SK-N-SH (cell line): Measurements from ENCODE around the gene TTC21A. TPM values are rescaled to one million over a fixed set of nuclear protein-coding genes. Genes with fewer than 3 reads are reported as not detected.

Experiments used
- CTCF ChIA-PET: fragments of 300-600, 350-600 bp; formaldehyde crosslinking; extraction: SDS; loops from one replicate; lab custom pipeline; 2021; lab: Yijun Ruan, JAX
- POLR2A ChIA-PET: fragments of 350-600 bp; sonication (Branson Sonifier 250); formaldehyde crosslinking; extraction: SDS; loops from one replicate; lab custom pipeline; 2020; ENCODE audit warnings: antibody characterized with exemption, inconsistent platforms; lab: Yijun Ruan, JAX
- DNase-seq: peaks from one replicate; pipeline ENCODE4 v3.0.0; 2012
- H2AFZ ChIP-seq: fragments of 200-600 bp; sonication (generic); 2 replicates; pipeline ENCODE4 v1.8.1; 2016; ENCODE audit warnings: antibody characterized with exemption, mild to moderate bottlenecking, low read depth
- H3F3A ChIP-seq: fragments of 200-600 bp; sonication (generic); replicated peaks from 2 replicates; pipeline ENCODE3; 2016; ENCODE audit warnings: antibody characterized with exemption, mild to moderate bottlenecking; ENCODE audit not compliant: insufficient read depth
- H3K27ac ChIP-seq, 2 experiments: fragments of 200-500 bp in 1 of 2; fragments of 200-600 bp in 1 of 2; sonication (Bioruptor generic) in 1 of 2; sonication (generic), shearing (Covaris generic) in 1 of 2; 2 replicates each; pipeline versions ENCODE4 v1.5.1 to v1.6.1; 2014 to 2016; ENCODE audit warnings: low read depth in 2 of 2, inconsistent platforms in 1 of 2, low read length in 1 of 2, mild to moderate bottlenecking in 1 of 2, mixed read lengths in 1 of 2
- H3K27me3 ChIP-seq: fragments of 200-600 bp; sonication (generic), shearing (Covaris generic); 2 replicates; pipeline ENCODE4 v1.6.1; 2016; ENCODE audit warnings: mixed run types; ENCODE audit not compliant: insufficient read depth
- H3K36me3 ChIP-seq, 2 experiments: fragments of 200-500 bp in 1 of 2; fragments of 200-600 bp in 1 of 2; sonication (Bioruptor generic) in 1 of 2; sonication (generic) in 1 of 2; replicated peaks in 1 of 2; 2 replicates each; pipeline versions ENCODE3 to v1.5.1; 2014 to 2016; ENCODE audit warnings: low read length in 1 of 2, mild to moderate bottlenecking in 1 of 2; ENCODE audit not compliant: insufficient read depth in 2 of 2, control insufficient read depth in 1 of 2
- H3K4me1 ChIP-seq, 2 experiments: fragments of 200-500 bp in 1 of 2; fragments of 200-600 bp in 1 of 2; sonication (Bioruptor generic) in 1 of 2; sonication (generic), shearing (Covaris generic) in 1 of 2; 2 replicates each; pipeline versions ENCODE4 v1.5.1 to v1.6.1; 2014 to 2016; ENCODE audit warnings: low read depth in 1 of 2, low read length in 1 of 2, mixed run types in 1 of 2; ENCODE audit not compliant: insufficient read depth in 2 of 2, control insufficient read depth in 1 of 2
- H3K4me2 ChIP-seq: fragments of 200-600 bp; sonication (generic), shearing (Covaris generic); 2 replicates; pipeline ENCODE4 v1.6.1; 2017; ENCODE audit warnings: mixed run types
- H3K4me3 ChIP-seq, 2 experiments: fragments of 200-500 bp in 1 of 2; fragments of 200-600 bp in 1 of 2; sonication (Bioruptor generic) in 1 of 2; sonication (generic), shearing (Covaris generic) in 1 of 2; 2 replicates each; pipeline versions ENCODE4 v1.5.1 to v1.8.1; 2014 to 2016; ENCODE audit warnings: low read depth in 2 of 2, inconsistent platforms in 1 of 2, low read length in 1 of 2, mild to moderate bottlenecking in 1 of 2, mixed read lengths in 1 of 2, moderate library complexity in 1 of 2
- H3K79me2 ChIP-seq: fragments of 200-600 bp; sonication (generic); 2 replicates; pipeline ENCODE4 v1.8.1; 2017; ENCODE audit warnings: mild to moderate bottlenecking; ENCODE audit not compliant: insufficient read depth
- H3K9ac ChIP-seq: fragments of 200-600 bp; sonication (generic); 2 replicates; pipeline ENCODE4 v1.6.1; 2017; ENCODE audit warnings: mixed run types
- H3K9me2 ChIP-seq: fragments of 200-600 bp; sonication (generic); 2 replicates; pipeline ENCODE4 v1.6.1; 2017; ENCODE audit warnings: mixed run types
- H3K9me3 ChIP-seq: fragments of 200-600 bp; sonication (generic); 2 replicates; pipeline ENCODE4 v1.6.1; 2017; ENCODE audit warnings: mixed run types, mild to moderate bottlenecking, moderate library complexity
- H4K20me1 ChIP-seq: fragments of 200-600 bp; sonication (generic); 2 replicates; pipeline ENCODE4 v1.6.1; 2017; ENCODE audit warnings: mild to moderate bottlenecking, mixed run types; ENCODE audit not compliant: insufficient read depth
- CTCF ChIP-seq: fragments of 200-600 bp; sonication (generic); IDR thresholded peaks from 2 replicates; pipeline ENCODE4 v1.6.1; 2017; ENCODE audit warnings: antibody characterized with exemption, mild to moderate bottlenecking, moderate library complexity
- GATA2 ChIP-seq: sonication (generic); formaldehyde crosslinking; IDR thresholded peaks from 2 replicates; pipeline ENCODE4 v1.5.0; 2020; ENCODE audit warnings: mild to moderate bottlenecking, missing genetic modification reagents
- MEF2A ChIP-seq: IDR thresholded peaks from 2 replicates; pipeline ENCODE4 v1.4.0; 2012; ENCODE audit warnings: low read depth, borderline replicate concordance
- NRF1 ChIP-seq: IDR thresholded peaks from 2 replicates; pipeline ENCODE4 v1.6.1; 2012; ENCODE audit warnings: low read depth, mild to moderate bottlenecking, low read length
- RCOR1 ChIP-seq: fragments of 150-350 bp; IDR thresholded peaks from 2 replicates; pipeline ENCODE4 v1.6.1; 2017; ENCODE audit warnings: antibody characterized with exemption, low read length
- RXRA ChIP-seq: IDR thresholded peaks from 2 replicates; pipeline ENCODE4 v1.4.0; 2012; ENCODE audit warnings: low read depth, mild to moderate bottlenecking, borderline replicate concordance
- SMC3 ChIP-seq: IDR thresholded peaks from 2 replicates; pipeline ENCODE4 v1.6.1; 2012; ENCODE audit warnings: low read depth, low read length, improper control_type of control experiment
- TAF1 ChIP-seq: IDR thresholded peaks from 2 replicates; pipeline ENCODE4 v1.6.1; 2012; ENCODE audit warnings: low read depth, mild to moderate bottlenecking, low read length, moderate library complexity, borderline replicate concordance
- TCF12 ChIP-seq: IDR thresholded peaks from 2 replicates; pipeline ENCODE4 v1.4.0; 2012
- USF1 ChIP-seq: IDR thresholded peaks from 2 replicates; pipeline ENCODE4 v1.4.0; 2012; ENCODE audit warnings: low read depth, borderline replicate concordance
- WGBS: methylation state at CpG from one replicate; pipeline ENCODE4 v1.1.6; 2017; ENCODE audit warnings: low lambda C conversion rate; 5-methylcytosine and 5-hydroxymethylcytosine counted together
- polyA plus RNA-seq, 3 experiments: library from polyadenylated mRNA; depleted of rRNA; stranded (reverse); fragments of >200 nt; gene quantifications; 2 replicates each; pipeline ENCODE4 v1.2.3, GENCODE V29; 2012
- TF ChIP-seq, protein P1 (sequence below): IDR thresholded peaks from 2 replicates; pipeline ENCODE4 v1.4.0; 2012; ENCODE audit warnings: low read depth, borderline replicate concordance

The TTC21A gene
- polyA plus RNA-seq, 1 of the 3 experiments (the other 2 are of a cell fraction), result 3.9 TPM

GRCh38 chr3:39173318-39174125 is 66.0 kb downstream of the TTC21A start:
- DNase-seq, result no peak
- Histone ChIP-seq H3K27ac (no peak overlapping the region), H3K27me3 (no peaks in the 10 kb centered on the region), H3K4me2 (no peak overlapping the region), H3K9me2 (no peaks in the 10 kb centered on the region), H3F3A (peaks cover 4% of the 10 kb centered on the region), H4K20me1 (no peaks in the 10 kb centered on the region), H3K9me3 (no peaks in the 10 kb centered on the region), H3K4me3 (no peak overlapping the region), H3K79me2 (no peaks in the 10 kb centered on the region), H3K4me1 (peaks cover 6 to 11% of the 10 kb centered on the region in 2 experiments; a peak in 3 of 4 replicates), H3K36me3 (no peaks in the 10 kb centered on the region), H2AFZ (no peak overlapping the region), H3K9ac (no peak overlapping the region)
- WGBS, result 36% methylated on average over 2 of the region's 2 CpGs
- TF ChIP-seq GATA2 (CRISPR knock-in tag) (no peak), USF1 (no peak), TCF12 (peak; percentile 56; the same call in 1 of the 2 replicates)
- POLR2A ChIA-PET, result no interaction called here
- CTCF ChIA-PET, result interaction anchor here (1.8 to 2.8 kb wide), 4 partner anchors 15 to 119 kb away, joined by 4 to 14 read pairs (median 6); no protein-coding TSS in a partner anchor

DNA sequence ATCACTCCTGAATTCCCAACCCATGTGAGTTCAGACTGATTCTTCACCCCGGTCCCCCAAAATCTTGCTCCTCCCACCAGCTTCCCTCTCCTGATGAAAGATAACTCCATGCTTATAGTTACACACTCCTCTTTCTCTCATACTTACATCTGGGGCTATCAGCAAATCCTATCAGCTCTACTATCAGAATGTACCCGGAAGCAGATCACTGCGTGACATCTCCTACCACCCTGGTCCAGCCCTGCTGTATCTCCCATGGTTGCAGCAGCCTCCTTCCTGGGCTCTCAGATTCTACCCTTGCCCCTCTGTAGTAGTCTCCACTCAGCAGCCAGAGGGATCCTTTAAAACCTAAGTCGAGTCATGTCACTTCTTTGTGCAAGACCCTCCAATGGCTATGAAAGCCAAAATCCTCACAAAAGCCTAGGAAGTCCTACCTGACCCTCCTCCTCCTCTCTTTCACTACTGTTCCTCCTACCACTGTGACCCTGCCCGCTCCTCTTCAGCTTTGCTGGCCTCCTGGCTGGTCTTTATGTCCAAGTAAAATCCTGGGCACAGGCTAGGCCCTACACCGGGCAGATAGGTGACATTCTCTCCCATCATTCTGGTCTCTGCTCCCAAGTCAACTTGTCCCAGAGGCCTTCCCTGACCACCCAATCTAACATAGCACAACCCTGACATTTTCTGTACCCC is 68.7 kb downstream of the TTC21A start:
- no peak overlapping the region for H3K4me3 ChIP-seq
- POLR2A ChIA-PET, result no interaction called here
- H3K4me1 ChIP-seq, result peaks cover 7 to 25% of the 10 kb centered on the region in 2 experiments; a peak in 3 of 4 replicates
- TF ChIP-seq USF1, result no peak
- TF ChIP-seq SMC3, result no peak
- TF ChIP-seq MEF2A, result no peak
- TF ChIP-seq, protein P1, sequence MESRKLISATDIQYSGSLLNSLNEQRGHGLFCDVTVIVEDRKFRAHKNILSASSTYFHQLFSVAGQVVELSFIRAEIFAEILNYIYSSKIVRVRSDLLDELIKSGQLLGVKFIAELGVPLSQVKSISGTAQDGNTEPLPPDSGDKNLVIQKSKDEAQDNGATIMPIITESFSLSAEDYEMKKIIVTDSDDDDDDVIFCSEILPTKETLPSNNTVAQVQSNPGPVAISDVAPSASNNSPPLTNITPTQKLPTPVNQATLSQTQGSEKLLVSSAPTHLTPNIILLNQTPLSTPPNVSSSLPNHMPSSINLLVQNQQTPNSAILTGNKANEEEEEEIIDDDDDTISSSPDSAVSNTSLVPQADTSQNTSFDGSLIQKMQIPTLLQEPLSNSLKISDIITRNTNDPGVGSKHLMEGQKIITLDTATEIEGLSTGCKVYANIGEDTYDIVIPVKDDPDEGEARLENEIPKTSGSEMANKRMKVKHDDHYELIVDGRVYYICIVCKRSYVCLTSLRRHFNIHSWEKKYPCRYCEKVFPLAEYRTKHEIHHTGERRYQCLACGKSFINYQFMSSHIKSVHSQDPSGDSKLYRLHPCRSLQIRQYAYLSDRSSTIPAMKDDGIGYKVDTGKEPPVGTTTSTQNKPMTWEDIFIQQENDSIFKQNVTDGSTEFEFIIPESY, result no peak
- TF ChIP-seq CTCF, result no peak
- TF ChIP-seq RXRA, result no peak
- TF ChIP-seq TAF1, result no peak
- no peak for TF ChIP-seq RCOR1
- no peak for TF ChIP-seq NRF1
- H3K27ac ChIP-seq, result no peak overlapping the region; a peak in 1 of 4 replicates
- H3K4me2 ChIP-seq, result no peak overlapping the region
- H2AFZ ChIP-seq, result no peak overlapping the region
- CTCF ChIA-PET, result interaction anchor here (1.3 to 5.1 kb wide), 4 partner anchors 13 to 116 kb away, joined by 5 to 29 read pairs (median 9); no protein-coding TSS in a partner anchor
- no peak for DNase-seq
- H3K27me3 ChIP-seq, result no peaks in the 10 kb centered on the region
- H3K79me2 ChIP-seq, result no peaks in the 10 kb centered on the region
- no peaks in the 10 kb centered on the region for H4K20me1 ChIP-seq
- no peaks in the 10 kb centered on the region for H3K9me2 ChIP-seq
- no peaks in the 10 kb centered on the region for H3K9me3 ChIP-seq
- no peaks in the 10 kb centered on the region for H3K36me3 ChIP-seq
- no peak overlapping the region for H3K9ac ChIP-seq
- H3F3A ChIP-seq, result peaks cover 4% of the 10 kb centered on the region
- WGBS, result 95% methylated on average over 6 of the region's 6 CpGs
